ENCODE data around the gene RDH5. TPM values are rescaled to one million over a fixed set of nuclear protein-coding genes. Genes with fewer than 3 reads are reported as not detected.

Gene RDH5
- total RNA-seq, 4 donors from 2014 or later = 5.7 to 15.3 (median 9.5) TPM

- Histone ChIP-seq H3K4me3 (no peak overlapping the region), H3K27me3 (no peaks in the 10 kb centered on the region), H3K9me3 (no peaks in the 10 kb centered on the region), H3K27ac (no peak overlapping the region), H3K36me3 (peaks cover 6% of the 10 kb centered on the region), H3K4me1 (no peaks in the 10 kb centered on the region)
- DNase-seq (ENCODE audit: low spot score in 2 of 2) = peak in 1 of 2 donors; percentile 36
- WGBS = 91% methylated on average over 12 of the region's 12 CpGs
- TF ChIP-seq EP300 (IDR thresholded peaks at IDR 0.05) = no peak
- TF ChIP-seq POLR2A (IDR thresholded peaks at IDR 0.05) = no peak
- TF ChIP-seq CTCF (IDR thresholded peaks at IDR 0.05) = no peak
- TF ChIP-seq POLR2AphosphoS5 (IDR thresholded peaks at IDR 0.05) = no peak
Observed at GRCh38 chr12:55692631-55693322, 27.4 kb upstream of the RDH5 start.

- H3K4me1 ChIP-seq = no peaks in the 10 kb centered on the region
- 71% methylated on average over 3 of the region's 7 CpGs for WGBS
- peaks cover 6% of the 10 kb centered on the region for H3K36me3 ChIP-seq
- no peak overlapping the region for H3K27ac ChIP-seq
- H3K27me3 ChIP-seq = no peaks in the 10 kb centered on the region
- H3K9me3 ChIP-seq = no peaks in the 10 kb centered on the region
- no peak overlapping the region for H3K4me3 ChIP-seq
- TF ChIP-seq EP300 (IDR thresholded peaks at IDR 0.05) (no peak), CTCF (IDR thresholded peaks at IDR 0.05) (no peak), POLR2A (IDR thresholded peaks at IDR 0.05) (no peak), POLR2AphosphoS5 (IDR thresholded peaks at IDR 0.05) (no peak)
- DNase-seq (ENCODE audit: low spot score in 2 of 2) = peak in 1 of 2 donors; percentile 42
Observed at GRCh38 chr12:55693323-55694187, 26.6 kb upstream of the RDH5 start.

GRCh38 chr12:55694188-55694515 is 26.0 kb upstream of the RDH5 start:
- no peak overlapping the region for H3K27ac ChIP-seq
- H3K4me3 ChIP-seq = no peak overlapping the region
- H3K4me1 ChIP-seq = no peaks in the 10 kb centered on the region
- 97% methylated on average over 5 of the region's 7 CpGs for WGBS
- H3K36me3 ChIP-seq = peaks cover 6% of the 10 kb centered on the region
- no peaks in the 10 kb centered on the region for H3K9me3 ChIP-seq
- TF ChIP-seq POLR2AphosphoS5 (IDR thresholded peaks at IDR 0.05) = no peak
- TF ChIP-seq EP300 (IDR thresholded peaks at IDR 0.05) = no peak
- no peak for TF ChIP-seq CTCF (IDR thresholded peaks at IDR 0.05)
- no peak for TF ChIP-seq POLR2A (IDR thresholded peaks at IDR 0.05)
- DNase-seq (ENCODE audit: low spot score in 2 of 2) = peak in 1 of 2 donors; percentile 48
- H3K27me3 ChIP-seq = no peaks in the 10 kb centered on the region

GRCh38 chr12:55694651-55695050 is 25.5 kb upstream of the RDH5 start:
- TF ChIP-seq POLR2AphosphoS5 (IDR thresholded peaks at IDR 0.05) (no peak), CTCF (IDR thresholded peaks at IDR 0.05) (no peak), POLR2A (IDR thresholded peaks at IDR 0.05) (no peak)
- DNase-seq (ENCODE audit: low spot score in 2 of 2) = peak in 1 of 2 donors; percentile 44
- peaks cover 6% of the 10 kb centered on the region for H3K36me3 ChIP-seq
- no peaks in the 10 kb centered on the region for H3K4me1 ChIP-seq
- no peak overlapping the region for H3K4me3 ChIP-seq
- no peaks in the 10 kb centered on the region for H3K9me3 ChIP-seq
- H3K27ac ChIP-seq = no peak overlapping the region
- WGBS = 100% methylated on average over 4 of the region's 4 CpGs
- no peaks in the 10 kb centered on the region for H3K27me3 ChIP-seq

DNA sequence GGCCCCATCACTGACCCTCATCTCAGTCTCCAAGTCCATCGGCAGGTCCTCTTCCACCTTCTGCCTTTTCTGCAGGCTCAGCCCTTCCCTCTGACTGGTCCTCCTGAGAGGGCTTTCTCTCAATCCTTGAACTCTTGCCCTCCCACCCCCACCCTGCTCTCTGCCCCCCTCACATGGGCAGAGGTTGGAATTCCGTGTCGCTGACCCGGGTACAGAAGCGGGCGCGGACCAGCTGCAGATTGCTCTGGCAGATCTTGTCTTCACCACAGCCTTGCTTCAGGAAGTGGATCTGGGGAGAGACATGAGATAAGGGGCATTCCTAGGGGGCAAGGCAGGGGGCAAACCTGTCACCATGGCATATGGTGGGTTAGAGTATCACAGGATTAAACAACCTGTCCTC is 24.8 kb upstream of the RDH5 start:
- H3K4me1 ChIP-seq = no peaks in the 10 kb centered on the region
- 85% methylated on average over 7 of the region's 7 CpGs for WGBS
- no peak overlapping the region for H3K4me3 ChIP-seq
- no peak for TF ChIP-seq POLR2A (IDR thresholded peaks at IDR 0.05)
- no peak for TF ChIP-seq POLR2AphosphoS5 (IDR thresholded peaks at IDR 0.05)
- TF ChIP-seq EP300 (IDR thresholded peaks at IDR 0.05) = no peak
- TF ChIP-seq CTCF (IDR thresholded peaks at IDR 0.05) = no peak
- H3K36me3 ChIP-seq = peaks cover 6% of the 10 kb centered on the region
- DNase-seq (ENCODE audit: low spot score in 2 of 2) = peak in 1 of 2 donors; percentile 21
- no peak overlapping the region for H3K27ac ChIP-seq
- no peaks in the 10 kb centered on the region for H3K9me3 ChIP-seq
- H3K27me3 ChIP-seq = no peaks in the 10 kb centered on the region

Data from suprapubic skin (tissue), 4 donors.